Neural progenitor cell (in vitro differentiated cells): Measurements from ENCODE around the gene FBXO33.

Source experiments
- EZH2 ChIP-seq: fragments of 200-600 bp; sonication (generic); IDR thresholded peaks from 2 replicates; pipeline ENCODE4 v1.6.1; 2017; ENCODE audit warnings: antibody characterized with exemption, mild to moderate bottlenecking, moderate library complexity
- EZH2phosphoT487 ChIP-seq: fragments of 200-600 bp; sonication (generic); IDR thresholded peaks from 2 replicates; pipeline ENCODE4 v1.6.1; 2017; ENCODE audit warnings: antibody characterized with exemption
- TF ChIP-seq, protein P1 (sequence below): fragments of 200-600 bp; sonication (generic); IDR thresholded peaks from 2 replicates; pipeline ENCODE4 v1.5.1; 2017; ENCODE audit warnings: antibody characterized with exemption, mild to moderate bottlenecking

DNA sequence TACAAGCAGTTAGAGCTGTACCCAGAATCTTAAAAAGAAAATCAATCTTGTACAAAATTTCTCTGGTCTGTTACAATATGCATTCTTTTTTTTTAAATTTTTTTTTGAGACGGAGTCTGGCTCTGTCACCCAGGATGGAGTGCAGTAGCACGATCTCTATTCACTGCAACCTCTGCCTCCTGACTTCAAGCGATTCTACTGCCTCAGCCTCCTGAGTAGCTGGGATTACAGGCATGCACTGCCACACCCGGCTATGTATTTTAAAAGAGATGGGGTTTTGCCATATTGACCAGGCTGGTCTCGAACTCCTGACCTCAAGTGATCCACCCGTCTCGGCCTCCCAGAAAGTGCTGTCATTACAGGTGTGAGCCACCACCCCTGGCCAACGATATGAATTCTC is 4.1 kb downstream of the FBXO33 start:
- TF ChIP-seq EZH2 (no peak), EZH2phosphoT487 (no peak)
- TF ChIP-seq, protein P1, sequence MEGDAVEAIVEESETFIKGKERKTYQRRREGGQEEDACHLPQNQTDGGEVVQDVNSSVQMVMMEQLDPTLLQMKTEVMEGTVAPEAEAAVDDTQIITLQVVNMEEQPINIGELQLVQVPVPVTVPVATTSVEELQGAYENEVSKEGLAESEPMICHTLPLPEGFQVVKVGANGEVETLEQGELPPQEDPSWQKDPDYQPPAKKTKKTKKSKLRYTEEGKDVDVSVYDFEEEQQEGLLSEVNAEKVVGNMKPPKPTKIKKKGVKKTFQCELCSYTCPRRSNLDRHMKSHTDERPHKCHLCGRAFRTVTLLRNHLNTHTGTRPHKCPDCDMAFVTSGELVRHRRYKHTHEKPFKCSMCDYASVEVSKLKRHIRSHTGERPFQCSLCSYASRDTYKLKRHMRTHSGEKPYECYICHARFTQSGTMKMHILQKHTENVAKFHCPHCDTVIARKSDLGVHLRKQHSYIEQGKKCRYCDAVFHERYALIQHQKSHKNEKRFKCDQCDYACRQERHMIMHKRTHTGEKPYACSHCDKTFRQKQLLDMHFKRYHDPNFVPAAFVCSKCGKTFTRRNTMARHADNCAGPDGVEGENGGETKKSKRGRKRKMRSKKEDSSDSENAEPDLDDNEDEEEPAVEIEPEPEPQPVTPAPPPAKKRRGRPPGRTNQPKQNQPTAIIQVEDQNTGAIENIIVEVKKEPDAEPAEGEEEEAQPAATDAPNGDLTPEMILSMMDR, result no peak
